OCI-LY7 (cell line): ENCODE results near the gene ELN. TPM values are rescaled to one million over a fixed set of nuclear protein-coding genes. Genes with fewer than 3 reads are reported as not detected.

Experiments used
- BruUV-seq: library from RNA; stranded (reverse); fragments of 400-500 nt; replicated peaks from 2 replicates; lab custom pipeline; 2021; lab: Mats Ljungman, UMichigan
- CTCF ChIA-PET: fragments of 300-600 bp; sonication (Branson Sonifier 250); formaldehyde crosslinking; loops from one replicate; lab custom pipeline; 2022; ENCODE audit warnings: antibody characterized with exemption; ENCODE audit not compliant: unreplicated experiment; lab: Charles Lee
- POLR2A ChIA-PET: fragments of 300-600 bp; sonication (Branson Sonifier 250); formaldehyde crosslinking; loops from one replicate; lab custom pipeline; 2022; ENCODE audit warnings: antibody characterized with exemption; lab: Charles Lee
- DNase-seq: peaks from one replicate; pipeline ENCODE4 v3.0.0-alpha.2; 2015; ENCODE audit warnings: low spot score
- H2AFZ ChIP-seq: fragments of 200-600 bp; sonication (generic), shearing (Covaris generic); 2 replicates; pipeline ENCODE4 v1.6.1; 2014; ENCODE audit warnings: mild to moderate bottlenecking, antibody characterized with exemption, low read length, moderate library complexity
- H3K27ac ChIP-seq: fragments of 200-600 bp; sonication (generic); 2 replicates; pipeline ENCODE4 v1.5.1; 2014; ENCODE audit warnings: mixed run types, low read depth, mild to moderate bottlenecking, moderate library complexity, low read length, inconsistent platforms; ENCODE audit not compliant: poor library complexity, severe bottlenecking
- H3K36me3 ChIP-seq: fragments of 200-600 bp; sonication (generic); 2 replicates; pipeline ENCODE4 v1.6.1; 2014; ENCODE audit warnings: mild to moderate bottlenecking, antibody characterized with exemption, low read length, moderate library complexity, mixed read lengths; ENCODE audit not compliant: insufficient read depth
- H3K4me1 ChIP-seq: fragments of 200-600 bp; sonication (generic); 2 replicates; pipeline ENCODE4 v1.5.1; 2014; ENCODE audit warnings: mild to moderate bottlenecking, low read length; ENCODE audit not compliant: insufficient read depth, poor library complexity, severe bottlenecking
- H3K4me2 ChIP-seq: fragments of 200-600 bp; sonication (generic); 2 replicates; pipeline ENCODE4 v1.6.1; 2014; ENCODE audit warnings: mild to moderate bottlenecking, low read length
- H3K4me3 ChIP-seq: fragments of 200-600 bp; sonication (generic); 2 replicates; pipeline ENCODE4 v1.5.1; 2014; ENCODE audit warnings: mild to moderate bottlenecking, low read depth, low read length; ENCODE audit not compliant: poor library complexity, severe bottlenecking
- H3K79me2 ChIP-seq: fragments of 200-600 bp; sonication (generic); 2 replicates; pipeline ENCODE4 v1.6.1; 2016; ENCODE audit warnings: low read depth, mild to moderate bottlenecking, low read length, moderate library complexity, mixed read lengths; ENCODE audit not compliant: insufficient read depth
- H3K9me2 ChIP-seq: fragments of 200-600 bp; sonication (generic); 2 replicates; pipeline ENCODE4 v1.6.1; 2016; ENCODE audit warnings: mild to moderate bottlenecking, low read length, mixed read lengths; ENCODE audit not compliant: insufficient read depth
- H3K9me3 ChIP-seq: fragments of 200-600 bp; sonication (generic); 2 replicates; pipeline ENCODE4 v1.6.1; 2014; ENCODE audit warnings: mild to moderate bottlenecking, mixed run types, low read length, mixed read lengths
- H4K20me1 ChIP-seq: fragments of 200-600 bp; sonication (generic); 2 replicates; pipeline ENCODE4 v1.6.1; 2014; ENCODE audit warnings: mild to moderate bottlenecking, antibody characterized with exemption, low read length, moderate library complexity, mixed read lengths; ENCODE audit not compliant: insufficient read depth
- CTCF ChIP-seq: fragments of 200-600 bp; sonication (generic); conservative IDR thresholded peaks from 2 replicates; pipeline ENCODE4 v1.5.1; 2014; ENCODE audit warnings: mild to moderate bottlenecking, antibody characterized with exemption, low read length, moderate library complexity, mixed read lengths
- EZH2phosphoT487 ChIP-seq: fragments of 200-600 bp; sonication (generic); IDR thresholded peaks from 2 replicates; pipeline ENCODE4 v1.6.1; 2018; ENCODE audit warnings: low read depth, borderline replicate concordance, mild to moderate bottlenecking, mixed run types, antibody characterized with exemption, low read length, moderate library complexity, mixed read lengths
- intact Hi-C: fragments of 100-400 bp; cut with micrococcal nuclease; formaldehyde crosslinking; loops from one replicate; pipeline ENCODE4 v1.10.0; 2022; ENCODE audit not compliant: unreplicated experiment
- total RNA-seq, 2 experiments: library from RNA; depleted of rRNA in 1 of 2; stranded (reverse); fragments of >200 nt in 1 of 2; shearing (Covaris generic) in 1 of 2; gene quantifications; 2 replicates each; pipeline ENCODE4 v1.2.3, GENCODE V29; 2014 to 2022

The ELN gene
- total RNA-seq, 2 experiments from 2014 or later, result not detected

GRCh38 chr7:74051629-74052410 is 23.8 kb downstream of the ELN start:
- TF ChIP-seq CTCF (peak; percentile 56; the same call in 1 of the 2 replicates), EZH2phosphoT487 (no peak)
- intact Hi-C loops, result loop anchor here (1.0 to 5.0 kb wide), 2 partner anchors 151 to 350 kb away; no protein-coding TSS in a partner anchor
- DNase-seq, result peak; percentile 52

GRCh38 chr7:74052628-74053027 is 24.7 kb downstream of the ELN start:
- ChIA-PET POLR2A (interaction anchor here (0.6 to 1.0 kb wide), 3 partner anchors 31 to 431 kb away, joined by 3 to 4 read pairs (median 3); partner anchors contain the start of gene LIMK1), CTCF (no interaction called here)
- DNase-seq, result no peak
- Histone ChIP-seq H3K4me1 (no peaks in the 10 kb centered on the region), H3K79me2 (no peaks in the 10 kb centered on the region), H3K4me3 (no peak overlapping the region), H3K9me3 (no peaks in the 10 kb centered on the region), H4K20me1 (no peaks in the 10 kb centered on the region), H2AFZ (no peak overlapping the region), H3K9me2 (no peaks in the 10 kb centered on the region), H3K4me2 (no peak overlapping the region), H3K27ac (no peak overlapping the region), H3K36me3 (no peaks in the 10 kb centered on the region)
- intact Hi-C loops, result loop anchor here (5.0 kb wide), 1 partner anchor 350 kb away; no protein-coding TSS in a partner anchor
- no peak for TF ChIP-seq CTCF
- no peak for TF ChIP-seq EZH2phosphoT487
- no TSS peak for BruUV-seq

More at GRCh38 chr7:74051629-74052410, 23.8 kb downstream of the ELN start:
- Histone ChIP-seq H3K79me2 (no peaks in the 10 kb centered on the region), H3K4me1 (no peaks in the 10 kb centered on the region), H4K20me1 (no peaks in the 10 kb centered on the region), H3K9me3 (no peaks in the 10 kb centered on the region), H2AFZ (no peak overlapping the region), H3K4me2 (no peak overlapping the region), H3K4me3 (no peak overlapping the region), H3K9me2 (no peaks in the 10 kb centered on the region), H3K27ac (no peak overlapping the region), H3K36me3 (no peaks in the 10 kb centered on the region)
- BruUV-seq, result no TSS peak
- ChIA-PET POLR2A (interaction anchor here (0.6 to 1.0 kb wide), 2 partner anchors 32 to 103 kb away, joined by 3 to 4 read pairs; partner anchors contain the start of gene LIMK1), CTCF (interaction anchor here (0.5 kb wide), 1 partner anchor 16 kb away, joined by 3 read pairs; no protein-coding TSS in a partner anchor)
